Naive thymus-derived CD4-positive, alpha-beta T cell (primary cell): ENCODE data around the gene LPCAT1. TPM values are rescaled to one million over a fixed set of nuclear protein-coding genes. Genes with fewer than 3 reads are reported as not detected.

Experiments used
- ATAC-seq: fragments of 150-1000 bp; cut with Tn5 transposase; 2 replicates; pipeline ENCODE4 v1.10.0; 2021; ENCODE audit warnings: mild to moderate bottlenecking, moderate library complexity
- CTCF ChIA-PET: fragments of 350-600 bp; sonication (Branson Sonifier 250); formaldehyde crosslinking; loops from one replicate; lab custom pipeline; 2021; ENCODE audit warnings: antibody characterized with exemption; lab: Charles Lee
- POLR2A ChIA-PET: fragments of 350-600 bp; sonication (Branson Sonifier 250); formaldehyde crosslinking; loops from one replicate; lab custom pipeline; 2021; ENCODE audit warnings: antibody characterized with exemption, inconsistent platforms; lab: Charles Lee
- DNase-seq, 9 donors: peaks; one replicate each; pipeline versions ENCODE4 v3.0.0 to v3.0.0-alpha.2; 2020 to 2022; ENCODE audit warnings: mixed read lengths in 1 of 9
- H3K27ac ChIP-seq: one replicate; pipeline ENCODE4 v1.7.0; 2013; ENCODE audit warnings: mild to moderate bottlenecking, low read depth, low read length, moderate library complexity
- H3K27me3 ChIP-seq, 2 donors: one replicate each; pipeline ENCODE4 v1.7.0; 2013; ENCODE audit warnings: low read length in 2 of 2, mild to moderate bottlenecking in 2 of 2, moderate library complexity in 2 of 2; ENCODE audit not compliant: control insufficient read depth in 2 of 2, insufficient read depth in 2 of 2
- H3K36me3 ChIP-seq, 3 experiments: 1 replicate in 2 of 3; 2 replicates in 1 of 3; pipeline ENCODE4 v1.7.0; 2013; ENCODE audit warnings: low read length in 3 of 3, mild to moderate bottlenecking in 3 of 3, moderate library complexity in 1 of 3; ENCODE audit not compliant: insufficient read depth in 3 of 3, control insufficient read depth in 2 of 3
- H3K4me1 ChIP-seq, 2 donors: one replicate each; pipeline ENCODE4 v1.7.0; 2013; ENCODE audit warnings: low read length in 2 of 2, mild to moderate bottlenecking in 2 of 2, moderate library complexity in 1 of 2; ENCODE audit not compliant: control insufficient read depth in 2 of 2, insufficient read depth in 2 of 2
- H3K4me3 ChIP-seq: 2 replicates; pipeline ENCODE4 v1.7.0; 2013; ENCODE audit warnings: mild to moderate bottlenecking, low read length
- H3K9me3 ChIP-seq, 3 experiments: 1 replicate in 2 of 3; 2 replicates in 1 of 3; pipeline ENCODE4 v1.7.0; 2013; ENCODE audit warnings: low read length in 3 of 3; ENCODE audit not compliant: control insufficient read depth in 2 of 3
- H3K27ac Mint-ChIP-seq, 9 donors: one replicate each; pipeline ENCODE4 v1.8.0; 2020 to 2022; ENCODE audit warnings: mixed read lengths in 9 of 9, mild to moderate bottlenecking in 8 of 9, moderate library complexity in 5 of 9, inconsistent platforms in 2 of 9
- H3K27me3 Mint-ChIP-seq, 5 donors: one replicate each; pipeline ENCODE4 v1.8.0; 2021 to 2022; ENCODE audit warnings: mixed read lengths in 5 of 5, mild to moderate bottlenecking in 1 of 5
- H3K36me3 Mint-ChIP-seq, 5 donors: one replicate each; pipeline ENCODE4 v1.8.0; 2020 to 2022; ENCODE audit warnings: mixed read lengths in 5 of 5, mild to moderate bottlenecking in 3 of 5, inconsistent platforms in 1 of 5
- H3K4me1 Mint-ChIP-seq, 7 donors: one replicate each; pipeline ENCODE4 v1.8.0; 2020 to 2022; ENCODE audit warnings: mixed read lengths in 7 of 7, mild to moderate bottlenecking in 3 of 7, inconsistent platforms in 1 of 7
- H3K4me3 Mint-ChIP-seq, 10 donors: one replicate each; pipeline ENCODE4 v1.8.0; 2020 to 2022; ENCODE audit warnings: mild to moderate bottlenecking in 10 of 10, mixed read lengths in 10 of 10, moderate library complexity in 6 of 10, inconsistent platforms in 2 of 10
- H3K9me3 Mint-ChIP-seq, 11 donors: one replicate each; pipeline ENCODE4 v1.8.0; 2020 to 2022; ENCODE audit warnings: mixed read lengths in 11 of 11, mild to moderate bottlenecking in 4 of 11, inconsistent platforms in 1 of 11, moderate library complexity in 1 of 11
- intact Hi-C, 2 donors: fragments of 100-400 bp; cut with micrococcal nuclease; formaldehyde crosslinking; loops; one replicate each; pipeline ENCODE4 v1.15.1; 2023
- polyA plus RNA-seq, 2 donors: library from polyadenylated mRNA; unstranded; fragments of 300-500 nt; fragmentation: Illumina TruSeq; gene quantifications; one replicate each; pipeline ENCODE4 v1.2.3, GENCODE V29; 2021
- total RNA-seq, 6 experiments: library from RNA in 5 of 6; stranded (reverse) in 5 of 6; gene quantifications; 1 replicate in 5 of 6; 2 replicates in 1 of 6; pipeline ENCODE4 v1.2.3 and lab custom pipeline; 2021 to 2026

Gene LPCAT1
- total and polyA plus RNA-seq, 7 experiments from 2014 or later: 9.9 to 89.4 (median 40.9) TPM

GRCh38 chr5:1467341-1468246, 56.2 kb downstream of the LPCAT1 start:
- H3K27me3 ChIP-seq: no peaks in the 10 kb centered on the region
- H3K4me1 ChIP-seq: no peaks in the 10 kb centered on the region
- H3K4me3 ChIP-seq: no peak overlapping the region
- no peak overlapping the region for H3K27ac ChIP-seq
- intact Hi-C loops: loop anchor here in 1 of 2 donors (1.0 kb wide), 1 partner anchor 81 kb away; no protein-coding TSS in a partner anchor
- peaks cover 0 to 32% (median 9%) of the 10 kb centered on the region in 5 donors for H3K36me3 Mint-ChIP-seq
- ChIA-PET POLR2A (interaction anchor here (0.6 kb wide), 1 partner anchor 12 kb away, joined by 3 read pairs; no protein-coding TSS in a partner anchor), CTCF (interaction anchor here (1.0 kb wide), 1 partner anchor 177 kb away, joined by 3 read pairs; no protein-coding TSS in a partner anchor)
- H3K4me1 Mint-ChIP-seq: peaks cover 0 to 9% (median 0%) of the 10 kb centered on the region in 7 donors
- peak overlapping the region in 1 of 9 donors; percentile 20 for H3K27ac Mint-ChIP-seq
- H3K9me3 ChIP-seq: no peaks in the 10 kb centered on the region
- H3K9me3 Mint-ChIP-seq: peaks cover 0 to 12% (median 0%) of the 10 kb centered on the region in 11 donors
- ATAC-seq (no peak), DNase-seq (no peak)
- H3K27me3 Mint-ChIP-seq: no peaks in the 10 kb centered on the region
- peaks cover 0 to 40% (median 2%) of the 10 kb centered on the region in 3 experiments for H3K36me3 ChIP-seq
- H3K4me3 Mint-ChIP-seq: no peak overlapping the region

GRCh38 chr5:1466631-1467265, 57.0 kb downstream of the LPCAT1 start:
- intact Hi-C loops: no loop called here
- Histone ChIP-seq H3K9me3 (no peaks in the 10 kb centered on the region), H3K27ac (no peak overlapping the region), H3K4me1 (no peaks in the 10 kb centered on the region), H3K4me3 (no peak overlapping the region), H3K27me3 (no peaks in the 10 kb centered on the region), H3K36me3 (peaks cover 0 to 48% (median 2%) of the 10 kb centered on the region in 3 experiments)
- Mint-ChIP-seq H3K27ac (no peak overlapping the region), H3K4me1 (peaks cover 0 to 6% (median 0%) of the 10 kb centered on the region in 7 donors), H3K27me3 (no peaks in the 10 kb centered on the region), H3K36me3 (peaks cover 0 to 34% (median 7%) of the 10 kb centered on the region in 5 donors), H3K4me3 (no peak overlapping the region), H3K9me3 (peaks cover 0 to 12% (median 0%) of the 10 kb centered on the region in 11 donors)
- ATAC-seq: no peak
- no peak for DNase-seq
- ChIA-PET POLR2A (no interaction called here), CTCF (no interaction called here)

GRCh38 chr5:1465966-1466471, 57.7 kb downstream of the LPCAT1 start:
- ATAC-seq: no peak
- intact Hi-C loops: no loop called here
- CTCF ChIA-PET: interaction anchor here (0.7 kb wide), 1 partner anchor 364 kb away, joined by 3 read pairs; no protein-coding TSS in a partner anchor
- Histone ChIP-seq H3K9me3 (no peaks in the 10 kb centered on the region), H3K4me3 (no peak overlapping the region), H3K27me3 (no peaks in the 10 kb centered on the region), H3K36me3 (peaks cover 0 to 53% (median 2%) of the 10 kb centered on the region in 3 experiments), H3K27ac (no peak overlapping the region), H3K4me1 (no peaks in the 10 kb centered on the region)
- H3K27ac Mint-ChIP-seq: no peak overlapping the region
- H3K4me1 Mint-ChIP-seq: peaks cover 0 to 1% (median 0%) of the 10 kb centered on the region in 7 donors
- H3K9me3 Mint-ChIP-seq: peaks cover 0 to 12% (median 0%) of the 10 kb centered on the region in 11 donors
- peaks cover 0 to 36% (median 6%) of the 10 kb centered on the region in 5 donors for H3K36me3 Mint-ChIP-seq
- no peak overlapping the region for H3K4me3 Mint-ChIP-seq
- POLR2A ChIA-PET: no interaction called here
- no peak for DNase-seq
- no peaks in the 10 kb centered on the region for H3K27me3 Mint-ChIP-seq

- peaks cover 0 to 41% (median 6%) of the 10 kb centered on the region in 5 donors for H3K36me3 Mint-ChIP-seq
- Histone ChIP-seq H3K4me3 (no peak overlapping the region), H3K36me3 (peaks cover 0 to 50% (median 2%) of the 10 kb centered on the region in 3 experiments), H3K9me3 (no peaks in the 10 kb centered on the region), H3K4me1 (no peaks in the 10 kb centered on the region), H3K27ac (no peak overlapping the region), H3K27me3 (no peaks in the 10 kb centered on the region)
- POLR2A ChIA-PET: no interaction called here
- intact Hi-C loops: no loop called here
- H3K9me3 Mint-ChIP-seq: peaks cover 0 to 12% (median 0%) of the 10 kb centered on the region in 11 donors
- DNase-seq: no peak
- H3K27ac Mint-ChIP-seq: peak overlapping the region in 2 of 9 donors; percentile 28 to 75
- no peak for ATAC-seq
- no peaks in the 10 kb centered on the region for H3K27me3 Mint-ChIP-seq
- peaks cover 0 to 1% (median 0%) of the 10 kb centered on the region in 7 donors for H3K4me1 Mint-ChIP-seq
- H3K4me3 Mint-ChIP-seq: no peak overlapping the region
- CTCF ChIA-PET: no interaction called here
These were observed 58.6 kb downstream of the LPCAT1 start for GRCh38 chr5:1465117-1465516.

GRCh38 chr5:1464511-1464910, 59.2 kb downstream of the LPCAT1 start:
- H3K4me3 ChIP-seq: no peak overlapping the region
- Mint-ChIP-seq H3K4me3 (no peak overlapping the region), H3K36me3 (peaks cover 0 to 46% (median 6%) of the 10 kb centered on the region in 5 donors), H3K9me3 (peaks cover 0 to 12% (median 0%) of the 10 kb centered on the region in 11 donors), H3K27ac (peak overlapping the region in 2 of 9 donors; percentile 23 to 75), H3K27me3 (no peaks in the 10 kb centered on the region), H3K4me1 (peaks cover 0 to 1% (median 0%) of the 10 kb centered on the region in 7 donors)
- no peaks in the 10 kb centered on the region for H3K9me3 ChIP-seq
- ATAC-seq (no peak), DNase-seq (no peak)
- POLR2A ChIA-PET: no interaction called here
- H3K27me3 ChIP-seq: no peaks in the 10 kb centered on the region
- CTCF ChIA-PET: no interaction called here
- no peaks in the 10 kb centered on the region for H3K4me1 ChIP-seq
- H3K27ac ChIP-seq: no peak overlapping the region
- peaks cover 0 to 46% (median 2%) of the 10 kb centered on the region in 3 experiments for H3K36me3 ChIP-seq
- intact Hi-C loops: no loop called here

GRCh38 chr5:1464096-1464446, 59.7 kb downstream of the LPCAT1 start:
- Mint-ChIP-seq H3K4me1 (peaks cover 0 to 1% (median 0%) of the 10 kb centered on the region in 7 donors), H3K9me3 (peaks cover 0 to 12% (median 0%) of the 10 kb centered on the region in 11 donors), H3K36me3 (peaks cover 0 to 46% (median 6%) of the 10 kb centered on the region in 5 donors), H3K27me3 (no peaks in the 10 kb centered on the region), H3K4me3 (no peak overlapping the region), H3K27ac (peak overlapping the region in 1 of 9 donors; percentile 25)
- no peak for ATAC-seq
- H3K27me3 ChIP-seq: no peaks in the 10 kb centered on the region
- CTCF ChIA-PET: no interaction called here
- H3K36me3 ChIP-seq: peaks cover 0 to 46% (median 2%) of the 10 kb centered on the region in 3 experiments
- POLR2A ChIA-PET: no interaction called here
- no peak overlapping the region for H3K4me3 ChIP-seq
- H3K27ac ChIP-seq: no peak overlapping the region
- DNase-seq: peak in 1 of 9 donors; percentile 4
- H3K9me3 ChIP-seq: no peaks in the 10 kb centered on the region
- no peaks in the 10 kb centered on the region for H3K4me1 ChIP-seq
- intact Hi-C loops: no loop called here
